ENCODE data around the gene KRTAP10-7. TPM values are rescaled to one million over a fixed set of nuclear protein-coding genes. Genes with fewer than 3 reads are reported as not detected.

Gene KRTAP10-7
- total and polyA plus RNA-seq, 2 donors (not counting 1 experiment from before 2014, with no cell fraction given), result not detected

GRCh38 chr21:44574457-44575306 is 25.7 kb upstream of the KRTAP10-7 start:
- Histone ChIP-seq H3K27me3 (ENCODE audit: control insufficient read depth, insufficient read depth, low read length) (no peaks in the 10 kb centered on the region), H3K4me1 (ENCODE audit: control insufficient read depth, extremely low read depth, insufficient read depth, low read length) (no peaks in the 10 kb centered on the region), H3K27ac (ENCODE audit: insufficient read depth, low read length) (no peak overlapping the region), H2AFZ (ENCODE audit: low read length) (no peak overlapping the region), H3K9me3 (ENCODE audit: control insufficient read depth, insufficient read depth, low read depth, low read length) (no peaks in the 10 kb centered on the region), H3K79me2 (ENCODE audit: control insufficient read depth, insufficient read depth, low read length) (no peaks in the 10 kb centered on the region), H3K36me3 (ENCODE audit: control insufficient read depth, insufficient read depth, low read length) (no peaks in the 10 kb centered on the region), H3K9ac (ENCODE audit: insufficient read depth, low read length) (no peak overlapping the region), H3K4me3 (replicated peaks in 1 of 4; ENCODE audit: control extremely low read depth in 1 of 4, insufficient read depth in 1 of 4, low read depth in 3 of 4, low read length in 4 of 4) (no peak overlapping the region), H3K4me2 (ENCODE audit: extremely low read depth, insufficient read depth, low read length) (no peak overlapping the region), H4K20me1 (ENCODE audit: control insufficient read depth, extremely low read depth, insufficient read depth, low read length) (no peaks in the 10 kb centered on the region)
- DNase-seq (ENCODE audit: low read depth in 2 of 2), result no peak
- TF ChIP-seq, protein P1, sequence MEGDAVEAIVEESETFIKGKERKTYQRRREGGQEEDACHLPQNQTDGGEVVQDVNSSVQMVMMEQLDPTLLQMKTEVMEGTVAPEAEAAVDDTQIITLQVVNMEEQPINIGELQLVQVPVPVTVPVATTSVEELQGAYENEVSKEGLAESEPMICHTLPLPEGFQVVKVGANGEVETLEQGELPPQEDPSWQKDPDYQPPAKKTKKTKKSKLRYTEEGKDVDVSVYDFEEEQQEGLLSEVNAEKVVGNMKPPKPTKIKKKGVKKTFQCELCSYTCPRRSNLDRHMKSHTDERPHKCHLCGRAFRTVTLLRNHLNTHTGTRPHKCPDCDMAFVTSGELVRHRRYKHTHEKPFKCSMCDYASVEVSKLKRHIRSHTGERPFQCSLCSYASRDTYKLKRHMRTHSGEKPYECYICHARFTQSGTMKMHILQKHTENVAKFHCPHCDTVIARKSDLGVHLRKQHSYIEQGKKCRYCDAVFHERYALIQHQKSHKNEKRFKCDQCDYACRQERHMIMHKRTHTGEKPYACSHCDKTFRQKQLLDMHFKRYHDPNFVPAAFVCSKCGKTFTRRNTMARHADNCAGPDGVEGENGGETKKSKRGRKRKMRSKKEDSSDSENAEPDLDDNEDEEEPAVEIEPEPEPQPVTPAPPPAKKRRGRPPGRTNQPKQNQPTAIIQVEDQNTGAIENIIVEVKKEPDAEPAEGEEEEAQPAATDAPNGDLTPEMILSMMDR (conservative IDR thresholded peaks at IDR 0.05 in 1 of 2, IDR thresholded peaks at IDR 0.05 in 1 of 2; ENCODE audit: low read depth in 1 of 2, low read length in 2 of 2), result no peak
- TF ChIP-seq EZH2 (IDR thresholded peaks at IDR 0.05; ENCODE audit: low read length, missing control alignments), result no peak

DNA sequence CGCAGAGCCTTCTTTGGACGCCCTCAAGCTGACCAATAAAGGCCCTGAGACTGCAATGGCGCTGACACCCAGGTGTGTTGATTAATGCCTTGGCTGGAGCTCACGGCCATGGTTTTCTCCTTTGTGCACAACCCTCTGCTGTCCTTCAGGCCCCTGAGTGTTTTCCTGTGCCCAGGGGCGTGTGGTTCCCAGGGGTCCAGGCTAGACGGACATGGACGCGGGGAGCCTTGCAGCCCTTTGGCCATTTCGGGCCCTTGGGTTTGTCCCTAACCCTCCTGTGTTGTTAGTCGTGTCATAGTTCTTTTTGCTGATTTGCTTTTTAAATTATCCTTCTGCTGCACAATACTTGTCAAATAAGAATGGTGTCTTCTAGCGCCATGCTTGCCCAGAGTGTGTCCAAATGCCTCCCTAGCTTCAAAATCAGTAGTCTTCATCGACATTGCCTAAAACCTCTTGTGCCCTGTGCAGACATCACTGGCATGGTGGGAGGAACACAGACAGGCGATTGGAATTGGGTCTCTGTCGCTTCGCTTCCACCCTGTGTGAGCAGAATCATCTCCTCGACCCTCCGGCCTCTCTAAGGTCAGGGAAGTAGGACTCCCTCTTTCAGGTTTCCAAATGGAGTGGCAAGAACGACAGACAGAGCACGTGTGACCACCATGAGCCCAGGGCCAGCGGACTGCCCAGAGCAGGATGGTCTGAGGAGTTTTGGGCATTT is 24.9 kb upstream of the KRTAP10-7 start:
- Histone ChIP-seq H2AFZ (ENCODE audit: low read length) (no peak overlapping the region), H3K27me3 (ENCODE audit: control insufficient read depth, insufficient read depth, low read length) (no peaks in the 10 kb centered on the region), H3K4me3 (replicated peaks in 1 of 4; ENCODE audit: control extremely low read depth in 1 of 4, insufficient read depth in 1 of 4, low read depth in 3 of 4, low read length in 4 of 4) (no peak overlapping the region), H3K9ac (ENCODE audit: insufficient read depth, low read length) (no peak overlapping the region), H3K27ac (ENCODE audit: insufficient read depth, low read length) (no peak overlapping the region), H3K4me1 (ENCODE audit: control insufficient read depth, extremely low read depth, insufficient read depth, low read length) (no peaks in the 10 kb centered on the region), H3K79me2 (ENCODE audit: control insufficient read depth, insufficient read depth, low read length) (no peaks in the 10 kb centered on the region), H3K36me3 (ENCODE audit: control insufficient read depth, insufficient read depth, low read length) (no peaks in the 10 kb centered on the region), H4K20me1 (ENCODE audit: control insufficient read depth, extremely low read depth, insufficient read depth, low read length) (no peaks in the 10 kb centered on the region), H3K4me2 (ENCODE audit: extremely low read depth, insufficient read depth, low read length) (no peak overlapping the region), H3K9me3 (ENCODE audit: control insufficient read depth, insufficient read depth, low read depth, low read length) (no peaks in the 10 kb centered on the region)
- TF ChIP-seq, protein P1 (conservative IDR thresholded peaks at IDR 0.05 in 1 of 2, IDR thresholded peaks at IDR 0.05 in 1 of 2; ENCODE audit: low read depth in 1 of 2, low read length in 2 of 2), result no peak
- no peak for DNase-seq (ENCODE audit: low read depth in 2 of 2)

- no peak for TF ChIP-seq EZH2 (IDR thresholded peaks at IDR 0.05; ENCODE audit: low read length, missing control alignments)
- TF ChIP-seq, protein P1 (conservative IDR thresholded peaks at IDR 0.05 in 1 of 2, IDR thresholded peaks at IDR 0.05 in 1 of 2; ENCODE audit: low read depth in 1 of 2, low read length in 2 of 2), result no peak
- no peaks in the 10 kb centered on the region for H3K9me3 ChIP-seq (ENCODE audit: control insufficient read depth, insufficient read depth, low read depth, low read length)
- H3K79me2 ChIP-seq (ENCODE audit: control insufficient read depth, insufficient read depth, low read length), result no peaks in the 10 kb centered on the region
- H3K4me2 ChIP-seq (ENCODE audit: extremely low read depth, insufficient read depth, low read length), result no peak overlapping the region
- H3K9ac ChIP-seq (ENCODE audit: insufficient read depth, low read length), result no peak overlapping the region
- no peak overlapping the region for H3K27ac ChIP-seq (ENCODE audit: insufficient read depth, low read length)
- no peaks in the 10 kb centered on the region for H3K27me3 ChIP-seq (ENCODE audit: control insufficient read depth, insufficient read depth, low read length)
- no peaks in the 10 kb centered on the region for H4K20me1 ChIP-seq (ENCODE audit: control insufficient read depth, extremely low read depth, insufficient read depth, low read length)
- no peak overlapping the region for H3K4me3 ChIP-seq (replicated peaks in 1 of 4; ENCODE audit: control extremely low read depth in 1 of 4, insufficient read depth in 1 of 4, low read depth in 3 of 4, low read length in 4 of 4)
- H3K4me1 ChIP-seq (ENCODE audit: control insufficient read depth, extremely low read depth, insufficient read depth, low read length), result no peaks in the 10 kb centered on the region
- H2AFZ ChIP-seq (ENCODE audit: low read length), result no peak overlapping the region
- DNase-seq (ENCODE audit: low read depth in 2 of 2), result no peak
- no peaks in the 10 kb centered on the region for H3K36me3 ChIP-seq (ENCODE audit: control insufficient read depth, insufficient read depth, low read length)
Measured at GRCh38 chr21:44576025-44576420, 24.4 kb upstream of the KRTAP10-7 start.
